ENCODE data around the gene NCEH1.

Gene NCEH1

DNA sequence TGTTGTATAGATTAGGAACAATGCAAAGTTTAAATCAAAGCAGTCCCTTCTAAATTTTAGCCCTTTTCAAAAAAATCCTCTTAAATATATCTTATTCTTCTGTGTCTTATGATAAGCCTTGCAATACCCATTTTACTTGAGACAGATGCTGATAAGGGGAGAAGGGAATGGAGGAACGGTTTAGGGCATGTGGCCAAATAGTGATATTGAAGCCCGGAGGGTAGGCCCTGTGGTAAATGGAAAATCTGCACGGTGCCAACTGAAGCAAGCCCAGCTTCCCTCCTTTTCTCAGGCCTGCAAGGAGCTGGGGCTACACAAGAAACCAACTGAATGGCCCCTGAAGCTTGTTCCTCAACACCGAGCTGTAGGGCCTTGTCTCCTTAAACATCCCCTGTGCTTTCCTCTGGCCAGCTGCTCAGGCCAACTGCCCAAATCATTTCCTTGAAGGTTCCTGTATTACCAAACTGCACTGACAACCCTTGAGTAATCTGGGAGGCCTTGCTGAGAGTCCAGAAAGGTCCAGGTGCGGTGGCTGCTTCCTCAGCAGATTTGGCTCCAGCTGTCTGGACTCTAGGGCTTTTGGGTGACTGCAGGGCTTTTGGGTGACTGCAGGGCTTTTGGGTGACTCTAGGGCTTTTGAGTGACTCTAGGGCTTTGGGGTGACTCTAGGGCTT, 67.2 kb downstream of the NCEH1 start:
- Histone ChIP-seq H3K9ac (ENCODE audit: insufficient read length, low read depth) (no peak overlapping the region), H3K9me3 (ENCODE audit: insufficient read depth, low read length) (no peaks in the 10 kb centered on the region), H3K36me3 (ENCODE audit: insufficient read depth, insufficient read length, low read length) (no peaks in the 10 kb centered on the region), H3K4me1 (ENCODE audit: insufficient read depth, insufficient read length) (no peaks in the 10 kb centered on the region), H3K27me3 (ENCODE audit: insufficient read depth, insufficient read length) (no peaks in the 10 kb centered on the region), H3K4me3 (ENCODE audit: insufficient read length, low read depth) (no peak overlapping the region)
- TF ChIP-seq ZNF274 (IDR thresholded peaks at IDR 0.05; ENCODE audit: low read depth, low read length) (no peak), SUZ12 (IDR thresholded peaks at IDR 0.05; ENCODE audit: extremely low read depth, insufficient read depth, insufficient read length) (no peak), YY1 (IDR thresholded peaks at IDR 0.05; ENCODE audit: insufficient read depth, insufficient read length) (no peak)
- no peak for DNase-seq (ENCODE audit: low read depth, low spot score)

DNA sequence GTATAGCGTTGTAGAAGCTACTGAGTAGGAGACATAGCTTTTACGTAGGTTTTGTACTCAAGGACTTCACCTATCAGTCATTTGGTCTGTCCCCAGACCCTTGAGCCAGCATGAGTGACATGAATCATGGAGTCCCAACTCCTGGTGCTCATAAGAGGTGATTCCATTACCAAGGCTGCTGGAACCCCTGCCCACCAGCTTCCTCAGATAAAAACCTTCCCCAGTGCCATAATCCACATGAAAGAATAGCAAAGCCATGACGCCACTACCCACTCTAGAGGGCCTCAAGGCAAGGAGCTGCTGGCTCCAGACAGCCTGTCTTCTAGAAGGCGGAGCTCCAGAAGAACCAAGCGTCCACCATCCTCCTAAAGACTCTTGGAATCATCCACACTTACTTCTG, 69.6 kb downstream of the NCEH1 start:
- no peaks in the 10 kb centered on the region for H3K36me3 ChIP-seq (ENCODE audit: insufficient read depth, insufficient read length, low read length)
- H3K9ac ChIP-seq (ENCODE audit: insufficient read length, low read depth), result no peak overlapping the region
- H3K27me3 ChIP-seq (ENCODE audit: insufficient read depth, insufficient read length), result no peaks in the 10 kb centered on the region
- H3K4me3 ChIP-seq (ENCODE audit: insufficient read length, low read depth), result no peak overlapping the region
- no peaks in the 10 kb centered on the region for H3K4me1 ChIP-seq (ENCODE audit: insufficient read depth, insufficient read length)
- no peak for TF ChIP-seq ZNF274 (IDR thresholded peaks at IDR 0.05; ENCODE audit: low read depth, low read length)
- TF ChIP-seq YY1 (IDR thresholded peaks at IDR 0.05; ENCODE audit: insufficient read depth, insufficient read length), result no peak
- no peak for DNase-seq (ENCODE audit: low read depth, low spot score)
- no peaks in the 10 kb centered on the region for H3K9me3 ChIP-seq (ENCODE audit: insufficient read depth, low read length)

- Histone ChIP-seq H3K27me3 (ENCODE audit: insufficient read depth, insufficient read length) (no peaks in the 10 kb centered on the region), H3K4me3 (ENCODE audit: insufficient read length, low read depth) (no peak overlapping the region), H3K9ac (ENCODE audit: insufficient read length, low read depth) (no peak overlapping the region), H3K36me3 (ENCODE audit: insufficient read depth, insufficient read length, low read length) (peaks cover under 1% of the 10 kb centered on the region), H3K9me3 (ENCODE audit: insufficient read depth, low read length) (no peaks in the 10 kb centered on the region), H3K4me1 (ENCODE audit: insufficient read depth, insufficient read length) (no peaks in the 10 kb centered on the region)
- TF ChIP-seq ZNF274 (IDR thresholded peaks at IDR 0.05; ENCODE audit: low read depth, low read length) (no peak), YY1 (IDR thresholded peaks at IDR 0.05; ENCODE audit: insufficient read depth, insufficient read length) (no peak), SUZ12 (IDR thresholded peaks at IDR 0.05; ENCODE audit: extremely low read depth, insufficient read depth, insufficient read length) (no peak)
- DNase-seq (ENCODE audit: low read depth, low spot score), result no peak
Measured at GRCh38 chr3:172640751-172641150, 70.1 kb downstream of the NCEH1 start.

GRCh38 chr3:172635588-172635987, 75.3 kb downstream of the NCEH1 start:
- Histone ChIP-seq H3K36me3 (ENCODE audit: insufficient read depth, insufficient read length, low read length) (peaks cover 9% of the 10 kb centered on the region), H3K9me3 (ENCODE audit: insufficient read depth, low read length) (no peaks in the 10 kb centered on the region), H3K4me3 (ENCODE audit: insufficient read length, low read depth) (no peak overlapping the region), H3K9ac (ENCODE audit: insufficient read length, low read depth) (no peak overlapping the region), H3K4me1 (ENCODE audit: insufficient read depth, insufficient read length) (peaks cover 2% of the 10 kb centered on the region), H3K27me3 (ENCODE audit: insufficient read depth, insufficient read length) (no peaks in the 10 kb centered on the region)
- no peak for TF ChIP-seq SUZ12 (IDR thresholded peaks at IDR 0.05; ENCODE audit: extremely low read depth, insufficient read depth, insufficient read length)
- no peak for TF ChIP-seq ZNF274 (IDR thresholded peaks at IDR 0.05; ENCODE audit: low read depth, low read length)
- TF ChIP-seq YY1 (IDR thresholded peaks at IDR 0.05; ENCODE audit: insufficient read depth, insufficient read length), result no peak
- no peak for DNase-seq (ENCODE audit: low read depth, low spot score)

DNA sequence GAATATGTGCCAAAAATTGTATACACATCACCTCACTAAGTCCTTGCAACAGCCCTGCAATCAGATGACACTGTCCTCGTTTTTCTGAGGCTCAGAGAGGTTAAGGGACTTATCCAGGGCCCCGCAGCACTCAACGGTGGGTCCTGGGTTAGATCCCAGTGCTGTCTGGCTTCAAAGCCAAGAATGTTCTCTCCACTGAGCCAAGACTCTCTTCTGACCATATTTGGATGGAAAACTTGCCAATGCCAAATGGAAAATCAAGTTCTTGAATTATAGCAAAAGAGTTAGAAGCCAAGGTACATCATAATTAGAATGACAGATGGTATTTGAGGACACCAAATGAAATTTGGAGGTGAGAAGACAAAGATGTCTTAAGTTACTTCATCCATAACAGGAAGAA, 75.9 kb downstream of the NCEH1 start:
- Histone ChIP-seq H3K36me3 (ENCODE audit: insufficient read depth, insufficient read length, low read length) (peaks cover 9% of the 10 kb centered on the region), H3K4me1 (ENCODE audit: insufficient read depth, insufficient read length) (peaks cover 2% of the 10 kb centered on the region), H3K9me3 (ENCODE audit: insufficient read depth, low read length) (no peaks in the 10 kb centered on the region), H3K27me3 (ENCODE audit: insufficient read depth, insufficient read length) (no peaks in the 10 kb centered on the region), H3K4me3 (ENCODE audit: insufficient read length, low read depth) (no peak overlapping the region), H3K9ac (ENCODE audit: insufficient read length, low read depth) (no peak overlapping the region)
- TF ChIP-seq YY1 (IDR thresholded peaks at IDR 0.05; ENCODE audit: insufficient read depth, insufficient read length), result no peak
- TF ChIP-seq ZNF274 (IDR thresholded peaks at IDR 0.05; ENCODE audit: low read depth, low read length), result no peak
- no peak for TF ChIP-seq SUZ12 (IDR thresholded peaks at IDR 0.05; ENCODE audit: extremely low read depth, insufficient read depth, insufficient read length)
- no peak for DNase-seq (ENCODE audit: low read depth, low spot score)

DNA sequence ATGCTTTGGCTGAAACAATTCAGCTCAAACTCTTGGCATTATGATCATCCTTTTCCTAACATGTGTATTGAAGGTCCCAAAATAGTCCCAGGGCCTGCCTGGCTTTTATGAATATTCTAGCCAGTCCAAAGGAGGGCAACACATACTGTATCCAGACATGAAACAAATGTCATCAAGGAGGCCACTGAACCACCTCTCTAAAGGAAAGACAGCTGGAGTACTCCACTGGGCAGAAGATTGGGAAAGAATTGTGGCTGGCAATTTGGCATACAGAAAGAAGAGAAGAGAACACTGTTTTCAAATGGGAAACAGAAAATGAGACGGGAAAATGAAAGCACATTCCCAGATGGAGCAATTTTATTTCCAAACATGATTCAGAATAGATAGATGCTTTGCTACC, 80.6 kb downstream of the NCEH1 start:
- H3K36me3 ChIP-seq (ENCODE audit: insufficient read depth, insufficient read length, low read length), result peaks cover 6% of the 10 kb centered on the region
- DNase-seq (ENCODE audit: low read depth, low spot score), result no peak
- H3K9ac ChIP-seq (ENCODE audit: insufficient read length, low read depth), result no peak overlapping the region
- H3K27me3 ChIP-seq (ENCODE audit: insufficient read depth, insufficient read length), result no peaks in the 10 kb centered on the region
- H3K4me1 ChIP-seq (ENCODE audit: insufficient read depth, insufficient read length), result no peaks in the 10 kb centered on the region
- no peak for TF ChIP-seq ZNF274 (IDR thresholded peaks at IDR 0.05; ENCODE audit: low read depth, low read length)
- TF ChIP-seq YY1 (IDR thresholded peaks at IDR 0.05; ENCODE audit: insufficient read depth, insufficient read length), result no peak
- no peak for TF ChIP-seq SUZ12 (IDR thresholded peaks at IDR 0.05; ENCODE audit: extremely low read depth, insufficient read depth, insufficient read length)
- no peak overlapping the region for H3K4me3 ChIP-seq (ENCODE audit: insufficient read length, low read depth)
- no peaks in the 10 kb centered on the region for H3K9me3 ChIP-seq (ENCODE audit: insufficient read depth, low read length)

DNA sequence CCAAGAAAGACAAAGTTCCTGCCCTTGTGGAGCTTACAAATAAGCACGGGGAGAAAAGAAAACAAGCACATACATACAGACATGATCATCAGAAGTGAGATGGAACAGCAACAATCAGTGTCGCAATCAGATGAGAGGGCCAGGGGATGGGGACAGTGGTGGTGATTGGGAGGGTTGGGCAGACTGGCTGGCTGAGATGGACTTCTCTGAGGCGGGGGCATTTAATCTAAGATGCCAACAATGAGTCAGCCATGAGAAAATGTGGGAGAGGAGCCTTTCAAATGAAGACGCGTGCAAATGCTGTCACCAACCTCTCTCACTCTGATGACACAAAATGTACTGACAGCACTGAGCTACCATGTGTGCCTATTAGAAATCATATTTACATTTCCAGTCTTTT, 81.4 kb downstream of the NCEH1 start:
- DNase-seq (ENCODE audit: low read depth, low spot score), result no peak
- Histone ChIP-seq H3K27me3 (ENCODE audit: insufficient read depth, insufficient read length) (no peaks in the 10 kb centered on the region), H3K4me3 (ENCODE audit: insufficient read length, low read depth) (no peak overlapping the region), H3K4me1 (ENCODE audit: insufficient read depth, insufficient read length) (no peaks in the 10 kb centered on the region), H3K9ac (ENCODE audit: insufficient read length, low read depth) (no peak overlapping the region), H3K36me3 (ENCODE audit: insufficient read depth, insufficient read length, low read length) (peaks cover 6% of the 10 kb centered on the region), H3K9me3 (ENCODE audit: insufficient read depth, low read length) (no peaks in the 10 kb centered on the region)
- TF ChIP-seq SUZ12 (IDR thresholded peaks at IDR 0.05; ENCODE audit: extremely low read depth, insufficient read depth, insufficient read length) (no peak), YY1 (IDR thresholded peaks at IDR 0.05; ENCODE audit: insufficient read depth, insufficient read length) (no peak), ZNF274 (IDR thresholded peaks at IDR 0.05; ENCODE audit: low read depth, low read length) (no peak)

All from NT2/D1 (cell line).